Astrocyte (in vitro differentiated cells and primary cell): Measurements from ENCODE around the gene MS4A4A. TPM values are rescaled to one million over a fixed set of nuclear protein-coding genes. Genes with fewer than 3 reads are reported as not detected.

Experiments
- DNase-seq: peaks from one replicate; pipeline ENCODE4 v3.0.0-alpha.2; 2010; ENCODE audit warnings: low read depth
- FAIRE-seq: peaks from 2 replicates; lab custom pipeline; 2011; peaks lifted over from hg19 to GRCh38; lab: Jason Lieb, UNC
- H2AFZ ChIP-seq: 2 replicates; pipeline ENCODE4 v1.6.0; 2012; ENCODE audit warnings: low read depth, low read length, inconsistent platforms
- H3K27ac ChIP-seq: 2 replicates; pipeline ENCODE4 v1.5.1; 2011; ENCODE audit warnings: low read depth, low read length, inconsistent platforms
- H3K27me3 ChIP-seq: 2 replicates; pipeline ENCODE4 v1.6.0; 2011; ENCODE audit warnings: low read length, inconsistent platforms; ENCODE audit not compliant: insufficient read depth
- H3K36me3 ChIP-seq: 2 replicates; pipeline ENCODE4 v1.5.1; 2011; ENCODE audit warnings: low read length, inconsistent platforms; ENCODE audit not compliant: insufficient read depth
- H3K4me1 ChIP-seq: 2 replicates; pipeline ENCODE4 v1.5.1; 2011; ENCODE audit warnings: low read length, inconsistent platforms; ENCODE audit not compliant: insufficient read depth
- H3K4me2 ChIP-seq: 2 replicates; pipeline ENCODE4 v1.6.0; 2012; ENCODE audit warnings: low read length, inconsistent platforms
- H3K4me3 ChIP-seq: 2 replicates; pipeline ENCODE4 v1.5.1; 2011; ENCODE audit warnings: low read depth, mild to moderate bottlenecking, low read length, inconsistent platforms; ENCODE audit not compliant: insufficient read depth
- H3K79me2 ChIP-seq: 2 replicates; pipeline ENCODE4 v1.6.0; 2012; ENCODE audit warnings: mild to moderate bottlenecking, low read length, inconsistent platforms; ENCODE audit not compliant: insufficient read depth
- H3K9ac ChIP-seq: 2 replicates; pipeline ENCODE4 v1.6.0; 2012; ENCODE audit warnings: mild to moderate bottlenecking, low read length, inconsistent platforms
- H3K9me3 ChIP-seq: 2 replicates; pipeline ENCODE4 v1.5.1; 2012; ENCODE audit warnings: low read depth, mild to moderate bottlenecking, low read length, inconsistent platforms; ENCODE audit not compliant: insufficient read depth
- H4K20me1 ChIP-seq: 2 replicates; pipeline ENCODE4 v1.6.0; 2012; ENCODE audit warnings: low read length, inconsistent platforms; ENCODE audit not compliant: insufficient read depth
- H3K27ac Mint-ChIP-seq: one replicate; pipeline ENCODE4 v1.8.0; 2021; ENCODE audit warnings: mild to moderate bottlenecking, mixed read lengths; ENCODE audit not compliant: unreplicated experiment
- H3K27me3 Mint-ChIP-seq: one replicate; pipeline ENCODE4 v1.8.0; 2021; ENCODE audit warnings: low read depth, mixed read lengths; ENCODE audit not compliant: unreplicated experiment
- H3K36me3 Mint-ChIP-seq: one replicate; pipeline ENCODE4 v1.8.0; 2021; ENCODE audit warnings: low read depth, mixed read lengths; ENCODE audit not compliant: unreplicated experiment
- H3K4me1 Mint-ChIP-seq: one replicate; pipeline ENCODE4 v1.8.0; 2021; ENCODE audit warnings: low read depth, mixed read lengths; ENCODE audit not compliant: unreplicated experiment
- H3K4me3 Mint-ChIP-seq: one replicate; pipeline ENCODE4 v1.8.0; 2021; ENCODE audit warnings: mild to moderate bottlenecking, moderate library complexity, mixed read lengths; ENCODE audit not compliant: unreplicated experiment
- H3K9me3 Mint-ChIP-seq: one replicate; pipeline ENCODE4 v1.8.0; 2021; ENCODE audit warnings: mild to moderate bottlenecking, mixed read lengths; ENCODE audit not compliant: unreplicated experiment
- EZH2 ChIP-seq: IDR thresholded peaks from 2 replicates; pipeline ENCODE4 v1.6.1; 2012; ENCODE audit warnings: mild to moderate bottlenecking, low read length, inconsistent platforms; ENCODE audit not compliant: insufficient read depth
- total RNA-seq: library from RNA; stranded (reverse); gene quantifications from 2 replicates; pipeline ENCODE4 v1.2.1, GENCODE V29; 2021
- TF ChIP-seq, protein P1 (sequence below): IDR thresholded peaks from 2 replicates; pipeline ENCODE4 v1.5.1; 2011; ENCODE audit warnings: low read depth, mild to moderate bottlenecking, inconsistent platforms, low read length, moderate library complexity; ENCODE audit not compliant: insufficient read depth

Gene MS4A4A
- total RNA-seq, 1 donor from 2014 or later: 0.32 TPM

DNA sequence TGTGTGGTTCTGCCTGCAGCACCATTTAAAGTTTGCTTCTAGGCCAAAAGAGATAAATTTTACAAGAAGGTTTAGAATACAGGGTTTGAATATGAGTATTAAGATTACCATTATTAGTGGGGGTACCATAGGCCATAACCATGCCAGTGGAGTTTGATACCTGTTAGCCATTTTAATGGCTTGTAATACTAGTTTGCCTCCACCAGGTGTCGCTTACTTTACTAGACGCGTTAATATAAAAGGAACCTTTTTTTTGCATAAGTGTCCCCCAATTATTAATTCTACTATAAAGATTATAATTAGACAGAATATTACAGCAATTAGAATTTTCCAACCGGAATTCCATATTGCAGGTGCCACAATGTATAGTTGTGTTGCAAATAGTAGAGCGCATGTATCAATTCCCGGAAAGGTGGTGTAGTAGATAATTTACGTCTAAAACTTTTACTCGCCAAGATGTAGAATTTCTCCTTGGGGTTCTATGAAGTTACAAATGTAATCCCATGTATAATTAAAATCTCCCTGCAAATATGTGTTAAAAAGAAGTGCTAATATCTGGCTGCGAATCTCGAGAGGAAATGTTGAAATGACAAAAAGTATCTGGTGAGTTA is 62.7 kb downstream of the MS4A4A start:
- Histone ChIP-seq H3K4me1 (no peaks in the 10 kb centered on the region), H3K4me3 (no peak overlapping the region), H3K27ac (no peak overlapping the region), H3K9me3 (no peaks in the 10 kb centered on the region), H3K36me3 (no peaks in the 10 kb centered on the region), H3K27me3 (no peaks in the 10 kb centered on the region), H3K79me2 (no peaks in the 10 kb centered on the region), H3K4me2 (no peak overlapping the region), H4K20me1 (no peaks in the 10 kb centered on the region), H2AFZ (no peak overlapping the region), H3K9ac (no peak overlapping the region)
- H3K27me3 Mint-ChIP-seq: peaks cover 7% of the 10 kb centered on the region
- no peak overlapping the region for H3K27ac Mint-ChIP-seq
- peaks cover 7% of the 10 kb centered on the region for H3K4me1 Mint-ChIP-seq
- no peak overlapping the region for H3K4me3 Mint-ChIP-seq
- DNase-seq: no peak
- no peaks in the 10 kb centered on the region for H3K9me3 Mint-ChIP-seq
- TF ChIP-seq EZH2: no peak
- TF ChIP-seq, protein P1, sequence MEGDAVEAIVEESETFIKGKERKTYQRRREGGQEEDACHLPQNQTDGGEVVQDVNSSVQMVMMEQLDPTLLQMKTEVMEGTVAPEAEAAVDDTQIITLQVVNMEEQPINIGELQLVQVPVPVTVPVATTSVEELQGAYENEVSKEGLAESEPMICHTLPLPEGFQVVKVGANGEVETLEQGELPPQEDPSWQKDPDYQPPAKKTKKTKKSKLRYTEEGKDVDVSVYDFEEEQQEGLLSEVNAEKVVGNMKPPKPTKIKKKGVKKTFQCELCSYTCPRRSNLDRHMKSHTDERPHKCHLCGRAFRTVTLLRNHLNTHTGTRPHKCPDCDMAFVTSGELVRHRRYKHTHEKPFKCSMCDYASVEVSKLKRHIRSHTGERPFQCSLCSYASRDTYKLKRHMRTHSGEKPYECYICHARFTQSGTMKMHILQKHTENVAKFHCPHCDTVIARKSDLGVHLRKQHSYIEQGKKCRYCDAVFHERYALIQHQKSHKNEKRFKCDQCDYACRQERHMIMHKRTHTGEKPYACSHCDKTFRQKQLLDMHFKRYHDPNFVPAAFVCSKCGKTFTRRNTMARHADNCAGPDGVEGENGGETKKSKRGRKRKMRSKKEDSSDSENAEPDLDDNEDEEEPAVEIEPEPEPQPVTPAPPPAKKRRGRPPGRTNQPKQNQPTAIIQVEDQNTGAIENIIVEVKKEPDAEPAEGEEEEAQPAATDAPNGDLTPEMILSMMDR: peak; percentile 44
- no peak for FAIRE-seq
- no peaks in the 10 kb centered on the region for H3K36me3 Mint-ChIP-seq

- no peaks in the 10 kb centered on the region for H3K27me3 ChIP-seq
- no peak overlapping the region for H3K4me3 Mint-ChIP-seq
- H3K9ac ChIP-seq: no peak overlapping the region
- H3K4me1 ChIP-seq: no peaks in the 10 kb centered on the region
- FAIRE-seq (no peak), DNase-seq (no peak)
- no peaks in the 10 kb centered on the region for H3K79me2 ChIP-seq
- H3K36me3 ChIP-seq: no peaks in the 10 kb centered on the region
- H3K27me3 Mint-ChIP-seq: peaks cover 7% of the 10 kb centered on the region
- H3K4me1 Mint-ChIP-seq: peaks cover 7% of the 10 kb centered on the region
- no peak overlapping the region for H3K4me2 ChIP-seq
- H2AFZ ChIP-seq: no peak overlapping the region
- no peak overlapping the region for H3K4me3 ChIP-seq
- no peaks in the 10 kb centered on the region for H4K20me1 ChIP-seq
- no peaks in the 10 kb centered on the region for H3K36me3 Mint-ChIP-seq
- H3K9me3 Mint-ChIP-seq: no peaks in the 10 kb centered on the region
- H3K27ac ChIP-seq: no peak overlapping the region
- H3K9me3 ChIP-seq: no peaks in the 10 kb centered on the region
- no peak overlapping the region for H3K27ac Mint-ChIP-seq
- no peak for TF ChIP-seq EZH2
- TF ChIP-seq, protein P1: no peak
Observed at GRCh38 chr11:60344146-60344545, 63.7 kb downstream of the MS4A4A start.

DNA sequence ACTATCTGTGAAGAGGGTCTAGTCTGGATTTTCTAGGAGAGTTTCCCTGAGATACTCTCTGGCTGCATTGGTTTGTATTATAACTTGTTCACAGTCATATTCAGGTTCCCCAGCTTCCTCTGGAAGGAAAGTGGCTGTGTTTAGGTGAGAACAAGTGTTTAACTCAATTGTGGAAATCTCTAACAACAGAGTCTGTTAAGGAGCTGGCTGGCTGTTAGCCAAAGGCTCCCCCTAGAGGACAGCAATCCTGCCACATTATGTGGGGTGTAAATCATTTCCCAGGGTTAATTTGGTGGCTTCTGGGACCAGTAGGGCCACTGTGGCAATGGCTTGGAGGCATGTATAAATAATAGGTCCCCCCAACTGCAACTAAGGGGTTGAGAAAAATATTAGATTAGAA is 65.0 kb downstream of the MS4A4A start:
- no peak overlapping the region for H3K4me2 ChIP-seq
- H3K4me1 Mint-ChIP-seq: peaks cover 7% of the 10 kb centered on the region
- H3K36me3 ChIP-seq: no peaks in the 10 kb centered on the region
- peaks cover 7% of the 10 kb centered on the region for H3K27me3 Mint-ChIP-seq
- no peaks in the 10 kb centered on the region for H3K9me3 Mint-ChIP-seq
- H2AFZ ChIP-seq: no peak overlapping the region
- no peak for FAIRE-seq
- H3K9ac ChIP-seq: no peak overlapping the region
- no peaks in the 10 kb centered on the region for H3K27me3 ChIP-seq
- H3K4me3 ChIP-seq: no peak overlapping the region
- no peaks in the 10 kb centered on the region for H3K79me2 ChIP-seq
- no peaks in the 10 kb centered on the region for H3K9me3 ChIP-seq
- H3K36me3 Mint-ChIP-seq: no peaks in the 10 kb centered on the region
- H3K27ac ChIP-seq: no peak overlapping the region
- no peak for TF ChIP-seq EZH2
- TF ChIP-seq, protein P1: peak; percentile 31
- H3K27ac Mint-ChIP-seq: no peak overlapping the region
- H3K4me3 Mint-ChIP-seq: no peak overlapping the region
- DNase-seq: no peak
- no peaks in the 10 kb centered on the region for H3K4me1 ChIP-seq
- no peaks in the 10 kb centered on the region for H4K20me1 ChIP-seq
